Stimulated activated CD8-positive, alpha-beta memory T cell treated with anti-CD3 and anti-CD28 coated beads, Interleukin-15, amount 100 ng/mL, for 1 hour (primary cell): ENCODE results near the gene ORMDL2.
A peak's percentile ranks its signal among the peaks of the same experiment; 100 is the strongest.
"Not testable (repeated sequence)": the region's sequence is repeated elsewhere in the genome, so short reads cannot be mapped to it uniquely, and the experiment has no call there.

Source experiments
- DNase-seq: peaks from one replicate; pipeline ENCODE4 v3.0.0-alpha.2; 2020; ENCODE audit warnings: low read depth

ORMDL2 gene

DNA sequence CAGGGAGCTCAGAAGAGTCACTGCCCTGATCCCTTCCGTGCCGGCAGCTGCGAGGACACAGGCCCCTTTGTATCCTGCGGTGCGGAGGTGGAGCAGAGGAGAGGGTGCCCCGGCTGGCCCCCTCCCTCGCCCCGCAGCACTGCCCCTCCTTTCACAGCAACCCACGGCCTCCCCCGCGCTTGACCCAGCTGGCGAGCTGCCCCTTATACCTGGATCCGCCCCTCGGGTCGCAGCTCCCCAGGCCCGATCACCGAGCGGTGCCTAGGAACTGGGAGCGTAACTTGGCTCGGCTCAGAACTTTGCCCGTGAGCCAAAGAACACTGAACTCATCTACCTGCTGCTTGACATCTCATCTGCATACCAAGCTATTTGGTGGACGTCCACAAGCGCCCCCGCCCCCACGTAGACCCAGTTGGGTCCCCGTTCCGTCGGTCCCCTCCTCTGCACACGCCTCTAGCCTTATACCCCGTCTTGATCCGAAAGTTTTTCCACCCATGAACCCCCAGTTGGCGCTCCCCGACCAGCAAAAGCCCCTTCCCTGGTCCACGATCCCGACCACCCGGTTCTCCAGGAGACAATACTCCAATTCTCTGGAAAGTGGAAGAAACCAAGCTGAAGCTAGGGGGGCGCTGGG is 12.2 kb downstream of the ORMDL2 start:
- DNase-seq = no peak

- peak; percentile 25 for DNase-seq
Measured at GRCh38 chr12:55830601-55831446, 13.0 kb downstream of the ORMDL2 start.

DNA sequence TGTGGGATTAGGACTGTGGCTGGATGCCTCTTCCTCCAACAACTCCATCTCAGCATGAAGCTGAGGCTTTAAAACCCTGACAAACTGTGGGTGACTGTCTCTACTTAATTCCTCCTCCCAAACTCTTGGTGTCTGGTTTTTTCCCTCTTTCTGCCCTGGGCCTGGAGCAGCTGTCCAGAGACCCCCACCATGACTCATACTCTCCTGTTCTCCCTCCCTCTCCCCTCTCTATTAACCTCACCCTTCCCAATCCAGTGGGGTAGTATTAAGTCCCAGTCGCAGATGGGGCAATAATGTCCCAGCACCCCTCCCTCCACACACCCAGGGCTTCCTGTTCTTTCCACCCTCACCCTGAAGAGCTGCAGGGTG is 13.6 kb downstream of the ORMDL2 start:
- DNase-seq = no peak

DNA sequence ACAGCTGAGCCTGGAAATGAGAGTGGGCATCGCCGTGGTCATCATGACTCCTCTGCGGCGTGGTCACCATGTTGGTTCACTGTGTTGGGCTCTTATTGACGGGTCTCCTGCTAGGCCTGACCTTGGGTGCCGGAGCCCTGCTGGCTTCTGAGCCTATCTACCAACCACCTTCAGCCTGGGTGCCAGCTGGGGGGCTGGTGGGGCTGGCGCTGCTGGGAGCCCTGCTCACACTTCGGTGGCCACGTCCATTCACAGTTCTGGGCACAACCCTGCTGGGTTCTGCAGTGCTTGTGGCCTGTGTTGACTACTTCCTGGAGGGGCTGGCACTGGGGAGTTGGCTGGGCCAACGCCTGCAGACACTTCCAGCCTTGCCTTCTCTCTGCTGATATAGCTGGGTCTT is 15.2 kb downstream of the ORMDL2 start:
- no peak for DNase-seq

- DNase-seq = not testable (repeated sequence)
Measured at GRCh38 chr12:55834400-55834799, 16.6 kb downstream of the ORMDL2 start.

DNA sequence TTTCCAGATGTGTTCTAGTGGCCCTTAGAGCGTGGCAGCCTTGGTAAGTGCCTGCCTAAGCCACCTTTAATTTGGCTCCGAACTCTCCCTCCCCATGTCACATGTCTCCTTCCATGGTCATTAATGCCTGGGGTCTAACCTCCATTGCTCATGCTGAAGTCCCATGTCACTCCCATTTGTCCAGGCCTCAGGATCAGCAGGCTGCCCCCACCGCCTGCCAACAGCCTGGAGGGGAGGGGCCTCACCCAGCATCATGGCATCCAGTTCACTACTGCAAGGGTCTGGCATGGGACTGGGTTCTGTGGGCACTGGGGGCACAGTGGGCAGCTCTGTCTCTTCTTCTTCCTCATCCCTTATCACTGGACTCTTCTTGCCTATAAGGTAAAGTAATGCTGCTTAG is 20.5 kb downstream of the ORMDL2 start:
- no peak for DNase-seq

GRCh38 chr12:55839345-55840140 is 21.7 kb downstream of the ORMDL2 start:
- no peak for DNase-seq

- no peak for DNase-seq
Measured at GRCh38 chr12:55840581-55841351, 22.9 kb downstream of the ORMDL2 start.

- DNase-seq = no peak
Measured at GRCh38 chr12:55842681-55843429, 25.0 kb downstream of the ORMDL2 start, which contains the start of gene MMP19. MMP19 (minus strand) TSS chr12:55842936; CDS start chr12:55842830, 106 bp downstream.

DNA sequence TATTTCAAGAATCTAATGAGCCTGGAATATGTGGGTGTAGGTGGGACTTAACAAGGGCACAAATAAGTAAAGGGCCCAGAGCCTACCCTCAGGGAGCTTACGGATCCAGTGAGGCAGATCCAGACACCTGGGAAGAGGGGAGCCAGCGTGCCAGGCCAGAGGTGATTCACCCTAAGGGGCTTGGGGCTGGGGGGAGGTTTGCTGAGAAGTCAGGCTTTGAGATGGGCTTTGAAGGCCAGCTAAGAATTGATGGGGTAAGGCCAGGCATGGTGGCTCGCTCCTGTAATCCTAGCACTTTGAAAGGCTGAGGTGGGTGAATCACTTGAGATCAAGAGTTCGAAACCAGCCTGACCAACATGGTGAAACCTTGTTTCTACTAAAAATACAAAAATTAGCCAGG is 25.6 kb downstream of the ORMDL2 start:
- DNase-seq = no peak

GRCh38 chr12:55844961-55845360 is 27.1 kb downstream of the ORMDL2 start:
- no peak for DNase-seq

DNA sequence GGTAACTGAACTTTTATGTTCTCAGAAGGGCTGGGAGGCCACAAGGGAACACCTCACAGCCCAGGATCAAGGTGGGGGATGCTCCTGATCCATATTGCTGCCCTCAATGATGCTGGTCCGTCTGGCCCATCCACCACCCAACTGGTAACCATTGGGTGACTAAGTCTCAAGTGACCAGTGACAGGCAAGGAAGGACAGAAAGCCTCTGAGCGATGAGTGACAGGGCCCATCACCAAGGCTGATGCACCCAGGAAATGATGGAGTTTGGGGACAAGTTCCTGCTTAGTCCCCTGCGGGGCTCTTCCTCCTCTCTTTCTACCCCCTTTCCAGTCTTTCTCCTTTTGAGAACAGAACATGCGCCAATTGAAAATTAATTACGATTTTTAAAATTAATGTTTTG is 27.5 kb downstream of the ORMDL2 start:
- no peak for DNase-seq

DNA sequence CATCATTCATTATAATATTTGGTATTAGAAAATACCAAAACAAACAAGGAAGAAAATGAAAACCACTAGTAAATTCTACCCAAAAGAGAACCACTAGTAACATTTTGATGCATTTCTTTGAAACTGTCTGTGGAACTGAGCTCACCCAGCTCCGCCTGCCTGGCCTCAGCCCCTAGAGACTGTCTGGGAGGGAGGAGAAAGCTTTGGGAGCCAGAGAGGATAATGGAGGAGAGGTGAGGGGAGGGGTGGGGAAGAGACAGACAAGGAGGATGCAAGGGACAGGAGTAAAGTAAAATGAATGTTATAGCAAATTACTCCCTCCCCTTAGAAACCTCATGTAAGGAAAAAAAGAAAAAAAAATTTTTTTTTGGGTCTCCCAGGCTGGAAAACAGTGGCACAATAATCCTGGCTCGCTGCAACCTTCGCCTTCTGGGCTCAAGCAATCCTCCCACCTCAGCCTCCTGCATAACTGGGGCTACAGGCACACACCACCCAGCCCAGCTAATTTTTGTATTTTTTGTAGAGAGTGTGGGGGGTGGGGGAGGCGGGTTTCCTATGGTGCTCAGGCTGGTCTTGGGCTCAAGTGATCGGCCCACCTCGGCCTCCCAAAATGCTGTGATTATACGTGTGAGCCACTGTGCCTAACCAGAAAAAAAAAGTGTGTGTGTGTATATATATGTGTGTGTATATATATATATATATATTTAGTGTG is 28.1 kb downstream of the ORMDL2 start:
- no peak for DNase-seq

GRCh38 chr12:55847033-55847432 is 29.2 kb downstream of the ORMDL2 start:
- DNase-seq = no peak

DNA sequence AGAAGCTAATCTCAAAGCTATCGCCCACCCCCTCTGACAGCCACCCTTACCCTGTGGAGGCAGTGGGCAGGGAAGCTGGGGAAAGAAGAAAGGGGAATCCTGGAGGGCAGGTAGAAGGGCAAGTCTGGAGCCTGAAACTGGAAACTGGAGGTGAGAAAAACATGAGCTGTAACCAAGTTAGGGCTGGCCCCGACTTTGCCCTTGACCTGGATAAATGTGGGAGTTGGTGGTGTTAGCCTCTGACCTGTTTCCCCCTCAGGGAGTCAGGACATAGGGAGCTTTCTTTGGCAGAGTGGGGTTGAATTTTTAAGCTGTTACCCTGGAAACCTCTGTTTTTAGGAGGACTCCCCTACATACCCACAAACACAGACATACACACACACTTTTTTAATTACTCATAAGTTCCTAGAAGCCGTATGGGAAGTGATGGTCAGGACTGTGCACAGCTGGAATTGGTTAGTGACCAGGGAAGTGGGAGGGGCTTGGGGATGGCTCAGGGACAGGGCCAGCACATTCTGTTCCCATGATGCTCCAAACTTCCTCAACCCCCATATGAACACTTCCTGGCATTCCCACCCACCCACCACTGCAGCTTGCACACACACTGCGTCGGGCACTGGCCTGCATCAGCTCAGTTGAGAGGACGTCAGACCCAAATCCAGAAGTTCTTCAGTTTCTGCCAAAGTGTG is 29.9 kb downstream of the ORMDL2 start:
- DNase-seq = no peak

- no peak for DNase-seq
Measured at GRCh38 chr12:55849616-55850343, 31.9 kb downstream of the ORMDL2 start.

DNA sequence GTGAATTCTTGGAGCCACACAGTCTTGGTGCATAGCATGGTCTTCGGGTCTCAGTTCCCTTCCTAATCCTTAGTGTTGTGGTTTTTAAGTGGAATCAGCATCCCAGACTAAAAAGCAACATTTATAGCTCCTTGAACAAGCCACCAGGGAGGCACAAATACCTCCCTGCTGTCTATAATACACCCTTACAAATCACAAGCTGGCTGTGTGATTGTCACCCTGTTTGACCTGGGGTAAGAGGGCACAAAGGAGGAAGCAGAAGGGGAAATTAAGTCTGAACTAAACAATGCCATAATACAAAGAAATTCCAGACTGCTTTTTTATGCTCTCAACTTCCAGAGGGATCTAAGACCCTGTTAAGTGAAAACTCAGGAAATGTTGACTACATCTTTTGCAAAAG is 32.6 kb downstream of the ORMDL2 start:
- DNase-seq = no peak

DNA sequence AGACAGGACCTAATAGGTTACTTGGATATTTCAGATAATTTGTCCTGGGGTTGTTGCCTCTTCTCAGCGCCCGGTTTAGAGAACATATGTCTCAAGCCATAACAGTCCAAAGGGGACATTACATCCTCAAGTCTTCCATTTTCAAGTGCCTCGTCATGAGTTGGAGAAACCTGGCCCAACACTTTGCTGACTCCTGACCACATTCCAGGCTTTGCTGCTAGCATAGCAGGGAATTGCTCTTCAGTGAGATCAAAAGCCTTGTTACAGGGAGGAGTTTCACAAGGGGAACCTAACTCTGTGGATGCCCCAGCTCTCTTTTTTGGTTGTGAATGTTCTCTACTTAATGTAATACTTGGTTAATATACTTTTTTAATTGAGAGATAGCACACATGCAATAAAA is 33.1 kb downstream of the ORMDL2 start:
- DNase-seq = no peak

DNA sequence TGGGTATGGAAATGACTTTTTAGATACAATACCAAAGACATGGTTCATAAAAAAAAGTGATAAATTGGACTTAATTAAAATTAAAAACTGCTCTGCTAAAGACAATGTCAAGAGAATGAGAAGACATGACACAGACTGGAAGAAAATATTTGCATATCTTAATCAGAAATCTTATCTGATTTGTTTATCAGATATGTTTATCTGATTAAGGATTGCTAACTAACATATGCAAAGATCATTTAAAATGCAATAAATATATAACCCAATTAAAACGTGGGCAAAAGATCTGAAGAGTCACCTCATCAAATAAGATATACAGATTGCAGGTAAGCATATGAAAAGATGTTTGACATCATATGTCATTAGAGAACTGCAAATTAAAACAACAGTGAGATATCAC is 34.9 kb downstream of the ORMDL2 start:
- no peak for DNase-seq
